G401.6 (cell line): Measurements from ENCODE around the gene B3GAT3.
"Not testable (repeated sequence)": the region's sequence is repeated elsewhere in the genome, so short reads cannot be mapped to it uniquely, and the experiment has no call there.

Experiments used
- FAIRE-seq: peaks from 2 replicates; lab custom pipeline; 2012; peaks lifted over from hg19 to GRCh38; lab: Jason Lieb, UNC

Gene B3GAT3

GRCh38 chr11:62603776-62604299 is 17.9 kb downstream of the B3GAT3 start:
- no peak for FAIRE-seq

- no peak for FAIRE-seq
Observed at GRCh38 chr11:62603072-62603408, 18.7 kb downstream of the B3GAT3 start.

GRCh38 chr11:62602141-62603071 is 19.4 kb downstream of the B3GAT3 start:
- FAIRE-seq: no peak

GRCh38 chr11:62601372-62602140 is 20.2 kb downstream of the B3GAT3 start, which contains the start of gene MTA2:
Gene MTA2 (minus strand): TSS chr11:62601865. CDS start chr11:62601450, 415 bp downstream.
- FAIRE-seq: peak; percentile 99

GRCh38 chr11:62601122-62601371 is 20.7 kb downstream of the B3GAT3 start:
- FAIRE-seq: no peak

GRCh38 chr11:62600367-62601121 is 21.2 kb downstream of the B3GAT3 start:
- FAIRE-seq: no peak

GRCh38 chr11:62599901-62600300 is 21.9 kb downstream of the B3GAT3 start:
- FAIRE-seq: no peak

- peak; percentile 99 for FAIRE-seq
Observed at GRCh38 chr11:62599069-62599696, 22.6 kb downstream of the B3GAT3 start.

- no peak for FAIRE-seq
Observed at GRCh38 chr11:62595124-62595523, 26.7 kb downstream of the B3GAT3 start.

GRCh38 chr11:62593434-62594044 is 28.2 kb downstream of the B3GAT3 start:
- peak; percentile 37 for FAIRE-seq

GRCh38 chr11:62592989-62593421 is 28.8 kb downstream of the B3GAT3 start:
- FAIRE-seq: no peak

- FAIRE-seq: no peak
Observed at GRCh38 chr11:62592146-62592815, 29.5 kb downstream of the B3GAT3 start.

- peak; percentile 98 for FAIRE-seq
Observed at GRCh38 chr11:62591448-62592145, 30.2 kb downstream of the B3GAT3 start, which contains the start of gene TUT1. Gene TUT1 (minus strand): TSS chr11:62591523. CDS start chr11:62591485, 38 bp downstream.

- FAIRE-seq: peak; percentile 59
Observed at GRCh38 chr11:62588966-62589637, 32.7 kb downstream of the B3GAT3 start.

- FAIRE-seq: not testable (repeated sequence)
Observed at GRCh38 chr11:62585356-62585755, 36.4 kb downstream of the B3GAT3 start.

- FAIRE-seq: not testable (repeated sequence)
Observed at GRCh38 chr11:62581735-62582134, 40.1 kb downstream of the B3GAT3 start.

- FAIRE-seq: no peak
Observed at GRCh38 chr11:62580959-62581715, 40.6 kb downstream of the B3GAT3 start.

- FAIRE-seq: no peak
Observed at GRCh38 chr11:62579252-62579651, 42.5 kb downstream of the B3GAT3 start.

GRCh38 chr11:62578541-62578940 is 43.2 kb downstream of the B3GAT3 start:
- no peak for FAIRE-seq
